CD4-positive, alpha-beta T cell (primary cell): ENCODE measurements around the gene C9orf78. TPM values are rescaled to one million over a fixed set of nuclear protein-coding genes. Genes with fewer than 3 reads are reported as not detected.

ENCODE experiments used
- ATAC-seq: fragments of 200-7000 bp; cut with Tn5 transposase; one replicate; pipeline ENCODE4 v1.10.0; 2022; ENCODE audit warnings: mild to moderate bottlenecking; ENCODE audit not compliant: poor library complexity
- CTCF ChIA-PET: fragments of 350-600 bp; sonication (Branson Sonifier 250); formaldehyde crosslinking; loops from one replicate; lab custom pipeline; 2021; ENCODE audit warnings: antibody characterized with exemption, inconsistent platforms; lab: Charles Lee
- POLR2A ChIA-PET: fragments of 350-600 bp; sonication (Branson Sonifier 250); formaldehyde crosslinking; loops from one replicate; lab custom pipeline; 2021; ENCODE audit warnings: antibody characterized with exemption, inconsistent platforms; lab: Charles Lee
- DNase-seq, 14 experiments: peaks; one replicate each; pipeline ENCODE4 v3.0.0-alpha.2; 2013 to 2020; ENCODE audit warnings: mixed read lengths in 2 of 14
- H3K27ac ChIP-seq, 2 donors: one replicate each; pipeline versions ENCODE4 v1.5.1 to v1.7.0; 2013; ENCODE audit warnings: low read length in 2 of 2, low read depth in 1 of 2, mild to moderate bottlenecking in 1 of 2
- H3K27me3 ChIP-seq, 2 experiments: 1 replicate in 1 of 2; 2 replicates in 1 of 2; pipeline versions ENCODE4 v1.6.1 to v1.7.0; 2013; ENCODE audit warnings: low read length in 2 of 2, control low read depth in 1 of 2, mild to moderate bottlenecking in 1 of 2, moderate library complexity in 1 of 2; ENCODE audit not compliant: insufficient read depth in 2 of 2, control insufficient read depth in 1 of 2
- H3K36me3 ChIP-seq: one replicate; pipeline ENCODE4 v1.6.1; 2013; ENCODE audit warnings: low read length, control low read depth; ENCODE audit not compliant: insufficient read depth
- H3K4me1 ChIP-seq: one replicate; pipeline ENCODE4 v1.6.1; 2013; ENCODE audit warnings: low read length, control low read depth; ENCODE audit not compliant: insufficient read depth
- H3K4me3 ChIP-seq: one replicate; pipeline ENCODE4 v1.5.1; 2013; ENCODE audit warnings: mild to moderate bottlenecking, low read length, moderate library complexity
- H3K9me3 ChIP-seq, 2 experiments: 1 replicate in 1 of 2; 2 replicates in 1 of 2; pipeline versions ENCODE4 v1.6.1 to v1.7.0; 2013; ENCODE audit warnings: low read length in 2 of 2, mild to moderate bottlenecking in 2 of 2, control low read depth in 1 of 2, moderate library complexity in 1 of 2; ENCODE audit not compliant: control insufficient read depth in 1 of 2, insufficient read depth in 1 of 2
- H3K27ac Mint-ChIP-seq: one replicate; pipeline ENCODE4 v1.8.0; 2020; ENCODE audit warnings: mixed read lengths
- H3K27me3 Mint-ChIP-seq: one replicate; pipeline ENCODE4 v1.8.0; 2021; ENCODE audit warnings: mixed read lengths
- H3K36me3 Mint-ChIP-seq: one replicate; pipeline ENCODE4 v1.8.0; 2021; ENCODE audit warnings: low read depth, mixed read lengths
- H3K4me1 Mint-ChIP-seq: one replicate; pipeline ENCODE4 v1.8.0; 2021; ENCODE audit warnings: low read depth, mixed read lengths
- H3K4me3 Mint-ChIP-seq: one replicate; pipeline ENCODE4 v1.8.0; 2020; ENCODE audit warnings: mild to moderate bottlenecking, mixed read lengths
- H3K9me3 Mint-ChIP-seq: one replicate; pipeline ENCODE4 v1.8.0; 2020; ENCODE audit warnings: mixed read lengths
- CTCF ChIP-seq: fragments of 200-600 bp; IDR thresholded peaks from one replicate; pipeline ENCODE4 v1.8.0; 2022; ENCODE audit warnings: antibody characterized with exemption, mild to moderate bottlenecking
- intact Hi-C, 2 experiments: fragments of 100-400 bp; cut with DNase I in 1 of 2; cut with micrococcal nuclease in 1 of 2; formaldehyde crosslinking; loops; one replicate each; pipeline versions ENCODE4 v1.15.1 to v1.9.0; 2023 to 2025; cut with DNase I, micrococcal nuclease
- total RNA-seq, 174 experiments: library from RNA in 2 of 174; stranded (reverse) in 2 of 174; gene quantifications; one replicate each; pipeline ENCODE4 v1.2.3 and lab custom pipeline; 2021 to 2026

C9orf78 gene
- total RNA-seq, 2 experiments from 2014 or later: 145 to 159 TPM

DNA sequence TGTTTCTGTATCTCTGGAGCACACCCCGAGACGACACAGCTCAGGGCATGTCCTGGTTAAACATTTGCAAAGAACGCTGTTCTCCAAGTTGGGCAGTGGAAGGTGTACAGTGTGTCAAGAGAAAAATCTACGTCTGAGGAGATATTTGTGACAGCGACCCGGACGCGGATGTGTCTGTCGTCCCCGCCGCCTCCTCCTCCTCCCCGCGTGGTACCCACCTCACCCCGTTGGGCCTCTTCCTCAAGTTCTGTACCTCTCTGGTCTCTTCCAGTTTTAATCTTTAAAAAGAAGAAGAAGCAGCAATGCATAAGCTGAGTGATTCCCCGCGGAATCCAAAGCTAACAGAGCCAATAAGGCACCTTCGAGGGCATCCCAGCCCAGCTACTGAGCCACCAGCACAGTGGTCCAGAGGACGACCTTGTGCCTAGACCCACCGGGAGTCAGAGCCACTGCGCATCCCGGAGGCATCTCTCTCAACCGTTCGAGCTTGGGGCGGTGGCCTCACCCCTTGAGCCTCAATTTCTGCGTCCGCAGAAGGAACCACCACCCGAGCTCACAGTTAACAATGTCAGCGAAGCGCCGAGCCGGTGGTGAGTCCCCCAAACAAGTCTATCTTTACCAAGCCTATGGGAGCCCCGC is 467 bp downstream of the C9orf78 start:
- CTCF ChIA-PET: interaction anchor here (1.1 to 2.5 kb wide), 2 partner anchors 34 to 50 kb away, joined by 3 to 8 read pairs; no protein-coding TSS in a partner anchor
- H3K27ac Mint-ChIP-seq: peak overlapping the region; percentile 92
- ATAC-seq (peak; percentile 41), DNase-seq (peak; percentile 14 to 73 (median 48))
- peak overlapping the region; percentile 95 for H3K4me3 ChIP-seq
- no peaks in the 10 kb centered on the region for H3K9me3 ChIP-seq
- TF ChIP-seq CTCF: no peak
- H3K4me1 Mint-ChIP-seq: peaks cover 60% of the 10 kb centered on the region
- peak overlapping the region; percentile 100 for H3K4me3 Mint-ChIP-seq
- intact Hi-C loops: loop anchor here (1.0 to 10.0 kb wide), 10 partner anchors 10 to 208 kb away; partner anchors contain the start of genes FNBP1 (in 2 of the 2), TOR1B (in 2 of the 2) and TOR1A (in 1 of the 2)
- H3K27me3 Mint-ChIP-seq: no peaks in the 10 kb centered on the region
- H3K36me3 Mint-ChIP-seq: peaks cover 85% of the 10 kb centered on the region
- H3K27ac ChIP-seq: peak overlapping the region; percentile 92 to 94
- H3K9me3 Mint-ChIP-seq: no peaks in the 10 kb centered on the region
- peaks cover 46% of the 10 kb centered on the region for H3K36me3 ChIP-seq
- H3K27me3 ChIP-seq: no peaks in the 10 kb centered on the region
- POLR2A ChIA-PET: interaction anchor here (0.6 to 6.9 kb wide), 19 partner anchors 10 to 657 kb away, joined by 3 to 134 read pairs (median 4); partner anchors contain the start of genes FNBP1, GPR107, IER5L and TOR1A
- H3K4me1 ChIP-seq: peaks cover 48% of the 10 kb centered on the region

GRCh38 chr9:129832982-129833381 is 2.1 kb downstream of the C9orf78 start:
- peaks cover 94% of the 10 kb centered on the region for H3K36me3 Mint-ChIP-seq
- Histone ChIP-seq H3K36me3 (peaks cover 62% of the 10 kb centered on the region), H3K27ac (peak overlapping the region; percentile 10 to 15), H3K4me1 (peaks cover 32% of the 10 kb centered on the region), H3K9me3 (no peaks in the 10 kb centered on the region), H3K4me3 (no peak overlapping the region), H3K27me3 (no peaks in the 10 kb centered on the region)
- no peaks in the 10 kb centered on the region for H3K27me3 Mint-ChIP-seq
- ChIA-PET POLR2A (interaction anchor here (6.9 kb wide), 1 partner anchor 56 kb away, joined by 134 read pairs; no protein-coding TSS in a partner anchor), CTCF (no interaction called here)
- no peak for TF ChIP-seq CTCF
- H3K4me3 Mint-ChIP-seq: peak overlapping the region; percentile 100
- ATAC-seq (no peak), DNase-seq (no peak)
- no peaks in the 10 kb centered on the region for H3K9me3 Mint-ChIP-seq
- H3K27ac Mint-ChIP-seq: peak overlapping the region; percentile 92
- intact Hi-C loops: loop anchor here (5.0 to 10.0 kb wide), 2 partner anchors 34 to 112 kb away; no protein-coding TSS in a partner anchor
- H3K4me1 Mint-ChIP-seq: peaks cover 45% of the 10 kb centered on the region

DNA sequence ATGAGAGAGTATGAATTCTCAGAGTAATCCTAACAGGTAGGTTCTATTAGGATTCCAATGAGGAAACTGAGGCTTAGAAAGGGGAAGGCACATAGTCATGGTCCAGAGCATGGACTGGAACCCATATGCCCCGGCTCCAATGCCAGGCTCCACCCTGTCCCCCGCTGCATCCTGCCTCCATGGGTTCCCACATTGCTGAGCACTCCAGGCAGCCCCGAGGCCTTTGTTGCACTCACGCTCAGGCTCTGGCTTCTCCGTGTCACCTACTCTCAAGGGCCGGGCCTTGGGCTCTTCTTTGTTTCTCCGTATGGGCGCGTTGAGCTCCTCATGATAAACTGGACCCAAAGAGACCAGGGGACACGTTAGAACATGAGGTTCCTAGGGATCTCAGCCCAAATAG is 6.1 kb downstream of the C9orf78 start:
- Histone ChIP-seq H3K27ac (no peak overlapping the region), H3K4me3 (no peak overlapping the region), H3K4me1 (peaks cover 13% of the 10 kb centered on the region), H3K9me3 (no peaks in the 10 kb centered on the region), H3K36me3 (peaks cover 71% of the 10 kb centered on the region), H3K27me3 (no peaks in the 10 kb centered on the region)
- ATAC-seq (no peak), DNase-seq (no peak)
- peaks cover 77% of the 10 kb centered on the region for H3K36me3 Mint-ChIP-seq
- peak overlapping the region; percentile 30 for H3K27ac Mint-ChIP-seq
- no peak overlapping the region for H3K4me3 Mint-ChIP-seq
- ChIA-PET CTCF (no interaction called here), POLR2A (no interaction called here)
- peaks cover 9% of the 10 kb centered on the region for H3K4me1 Mint-ChIP-seq
- TF ChIP-seq CTCF: no peak
- no peaks in the 10 kb centered on the region for H3K27me3 Mint-ChIP-seq
- H3K9me3 Mint-ChIP-seq: no peaks in the 10 kb centered on the region
- intact Hi-C loops: no loop called here
